Left ventricle myocardium inferior (tissue), 1 donor: ENCODE results near the gene GRID1. TPM values are rescaled to one million over a fixed set of nuclear protein-coding genes. Genes with fewer than 3 reads are reported as not detected.

ENCODE experiments used
- DNase-seq: peaks from one replicate; pipeline ENCODE4 v3.0.0-alpha.2; 2020
- H3K27ac ChIP-seq: fragments of 200-600 bp; replicated peaks from 2 replicates; pipeline ENCODE4 v1.8.0; 2021
- H3K27me3 ChIP-seq: fragments of 200-600 bp; 2 replicates; pipeline ENCODE4 v1.8.0; 2021; ENCODE audit warnings: low read depth
- H3K36me3 ChIP-seq: fragments of 200-600 bp; 2 replicates; pipeline ENCODE4 v1.8.0; 2021
- H3K4me1 ChIP-seq: fragments of 200-600 bp; 2 replicates; pipeline ENCODE4 v1.8.0; 2021
- H3K4me3 ChIP-seq: fragments of 200-600 bp; 2 replicates; pipeline ENCODE4 v1.8.0; 2021; ENCODE audit warnings: mild to moderate bottlenecking, moderate library complexity
- H3K9me3 ChIP-seq: fragments of 200-600 bp; replicated peaks from 2 replicates; pipeline ENCODE4 v1.8.0; 2021
- intact Hi-C: fragments of 100-400 bp; cut with micrococcal nuclease; formaldehyde crosslinking; loops from one replicate; pipeline ENCODE4 v1.11.0; 2022
- microRNA-seq: library from miRNA; unstranded; fragments of <30 nt; microRNA quantifications from one replicate; pipeline ENCODE4 v1.2.0, GENCODE V29; 2020
- total RNA-seq: library from RNA; stranded (reverse); fragmentation: NEBNext Ultra II Directional; extraction: Animal tissue kit (Norgen Biotek cat#: 25700); gene quantifications from one replicate; pipeline ENCODE4 v1.2.1, GENCODE V29; 2021
- TF ChIP-seq, protein P1 (sequence below): fragments of 200-600 bp; IDR thresholded peaks from 2 replicates; pipeline ENCODE4 v1.8.0; 2021; ENCODE audit warnings: antibody characterized with exemption, mild to moderate bottlenecking, borderline replicate concordance
- donor health status: DM: no; HTN: yes; CAD: no; lungs with severe emphysema.

The GRID1 gene
- total RNA-seq, 1 donor from 2014 or later, result 1.6 TPM

GRCh38 chr10:85557077-85557476 lies 809.5 kb downstream of the GRID1 start:
- no peaks in the 10 kb centered on the region for H3K4me1 ChIP-seq
- no peaks in the 10 kb centered on the region for H3K9me3 ChIP-seq
- intact Hi-C loops, result no loop called here
- no peak overlapping the region for H3K4me3 ChIP-seq
- H3K36me3 ChIP-seq, result no peaks in the 10 kb centered on the region
- TF ChIP-seq, protein P1, sequence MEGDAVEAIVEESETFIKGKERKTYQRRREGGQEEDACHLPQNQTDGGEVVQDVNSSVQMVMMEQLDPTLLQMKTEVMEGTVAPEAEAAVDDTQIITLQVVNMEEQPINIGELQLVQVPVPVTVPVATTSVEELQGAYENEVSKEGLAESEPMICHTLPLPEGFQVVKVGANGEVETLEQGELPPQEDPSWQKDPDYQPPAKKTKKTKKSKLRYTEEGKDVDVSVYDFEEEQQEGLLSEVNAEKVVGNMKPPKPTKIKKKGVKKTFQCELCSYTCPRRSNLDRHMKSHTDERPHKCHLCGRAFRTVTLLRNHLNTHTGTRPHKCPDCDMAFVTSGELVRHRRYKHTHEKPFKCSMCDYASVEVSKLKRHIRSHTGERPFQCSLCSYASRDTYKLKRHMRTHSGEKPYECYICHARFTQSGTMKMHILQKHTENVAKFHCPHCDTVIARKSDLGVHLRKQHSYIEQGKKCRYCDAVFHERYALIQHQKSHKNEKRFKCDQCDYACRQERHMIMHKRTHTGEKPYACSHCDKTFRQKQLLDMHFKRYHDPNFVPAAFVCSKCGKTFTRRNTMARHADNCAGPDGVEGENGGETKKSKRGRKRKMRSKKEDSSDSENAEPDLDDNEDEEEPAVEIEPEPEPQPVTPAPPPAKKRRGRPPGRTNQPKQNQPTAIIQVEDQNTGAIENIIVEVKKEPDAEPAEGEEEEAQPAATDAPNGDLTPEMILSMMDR, result no peak
- no peak overlapping the region for H3K27ac ChIP-seq
- no peak for DNase-seq
- peaks cover 3% of the 10 kb centered on the region for H3K27me3 ChIP-seq

Small RNA genes within 50 kb of the gene (microRNA-seq; reads per million reads assigned to microRNA genes)
- gene MIR346, result 3.1 reads per million, percentile 3 among the genes with 10 or more reads in this experiment

Other genes with a start within 250 kb of the GRID1 start
- 21.9 TPM for gene WAPL, start 155.0 kb upstream of the GRID1 start, total RNA-seq